CD4-positive, alpha-beta T cell treated with Interleukin-17A for 4 hours (primary cell): ENCODE measurements around the gene DOCK1.

Experiments
- DNase-seq: peaks from one replicate; pipeline ENCODE4 v3.0.0-alpha.2; 2020; ENCODE audit warnings: mixed read lengths

Gene DOCK1

GRCh38 chr10:127450644-127451043 is 545.4 kb downstream of the DOCK1 start:
- no peak for DNase-seq

DNA sequence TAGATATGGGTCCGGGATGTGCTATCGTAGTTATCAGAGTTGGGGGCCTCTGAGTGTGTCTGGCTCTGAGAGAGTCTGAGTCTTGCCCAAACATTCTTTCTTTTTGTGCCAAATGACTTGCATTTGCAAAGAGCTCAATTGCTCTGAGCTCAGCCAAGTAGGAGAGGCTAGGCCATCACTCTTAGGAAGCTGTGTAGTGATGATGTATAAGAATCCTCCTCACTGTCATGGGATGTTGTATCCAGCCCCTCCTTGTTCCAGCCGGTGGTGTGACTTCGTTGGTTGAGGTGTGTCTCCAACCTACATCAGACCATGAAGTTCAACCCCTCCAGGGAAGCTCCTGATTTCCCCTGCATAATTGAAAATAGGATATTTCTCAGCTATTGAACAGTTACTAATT is 546.4 kb downstream of the DOCK1 start:
- DNase-seq, result no peak

GRCh38 chr10:127452568-127452967 is 547.3 kb downstream of the DOCK1 start:
- no peak for DNase-seq

DNA sequence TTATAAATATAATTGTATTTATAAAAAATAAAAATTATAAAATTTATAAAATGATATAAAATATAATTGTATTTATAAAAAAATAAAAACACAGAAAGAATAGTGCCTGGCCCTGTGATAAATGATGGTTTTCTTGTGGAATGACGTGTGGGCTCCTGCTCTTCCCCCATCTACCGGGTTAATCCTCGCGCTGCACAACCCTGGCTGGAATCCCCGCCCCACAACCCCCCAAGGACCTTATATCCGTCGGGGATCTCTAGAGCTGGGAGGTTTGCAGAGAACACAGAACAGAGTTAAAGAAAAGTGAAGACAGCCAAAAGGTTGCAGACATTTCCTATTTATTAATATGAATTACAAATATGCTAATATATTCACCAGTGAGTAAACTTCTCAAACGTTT is 548.5 kb downstream of the DOCK1 start:
- no peak for DNase-seq

DNA sequence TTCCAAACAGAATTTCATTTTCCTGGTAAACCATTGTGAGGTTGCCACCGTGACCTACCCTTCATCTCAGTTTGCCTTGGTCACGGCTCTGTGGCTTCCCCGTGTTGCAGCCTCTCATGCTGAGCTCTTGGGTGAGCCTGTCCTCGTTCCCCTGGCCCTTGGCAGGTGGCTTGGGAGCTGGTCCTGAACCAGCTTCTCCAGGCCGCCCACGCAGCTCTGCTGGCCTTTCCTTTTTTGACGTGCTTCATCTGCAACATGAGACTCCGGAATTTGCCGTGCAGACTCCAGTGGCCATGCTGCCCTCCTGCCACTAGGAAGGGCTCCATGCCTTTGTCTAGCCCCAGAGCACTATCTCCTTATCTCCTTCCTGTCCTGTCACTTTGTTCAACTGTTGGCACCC is 550.9 kb downstream of the DOCK1 start:
- no peak for DNase-seq

DNA sequence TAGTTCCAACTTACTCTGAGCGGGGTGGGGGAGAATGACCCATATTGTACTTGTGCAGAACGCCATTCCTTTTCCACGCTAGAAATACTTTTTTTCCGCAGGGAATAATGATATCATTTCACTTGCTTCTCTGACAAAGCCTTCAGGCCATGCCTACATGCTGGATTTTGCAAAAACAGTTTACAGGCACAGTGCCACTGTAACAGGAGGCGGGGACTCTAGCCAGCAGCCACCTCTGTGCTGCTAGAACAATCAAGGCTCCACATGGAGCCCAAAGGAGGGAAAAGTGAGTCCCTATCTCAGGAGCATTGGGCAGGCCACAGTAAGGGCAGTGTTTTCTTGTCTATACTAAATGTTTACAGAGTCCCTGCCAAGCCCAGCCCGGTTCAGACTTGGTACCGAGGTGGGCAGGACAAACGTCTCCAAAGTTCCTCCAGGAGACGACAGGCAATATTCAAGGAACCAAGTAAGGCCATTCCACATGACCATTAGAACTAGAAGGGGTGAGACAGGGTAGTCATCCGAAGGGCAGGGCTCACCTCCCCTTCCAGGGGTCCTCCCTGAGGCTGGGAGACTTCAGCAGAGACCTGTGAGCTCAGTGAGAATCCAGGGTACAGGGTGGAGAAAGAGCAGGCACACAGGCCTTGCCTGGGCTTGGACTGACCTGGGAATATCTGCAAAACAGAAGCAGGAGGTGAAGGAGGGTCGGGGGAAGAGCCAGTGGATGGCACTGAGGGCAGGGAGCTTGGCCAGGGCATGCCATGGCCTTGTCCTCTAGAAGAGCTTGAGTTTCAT is 553.0 kb downstream of the DOCK1 start:
- DNase-seq, result no peak

- DNase-seq, result no peak
Observed at GRCh38 chr10:127458829-127459228, 553.6 kb downstream of the DOCK1 start.

DNA sequence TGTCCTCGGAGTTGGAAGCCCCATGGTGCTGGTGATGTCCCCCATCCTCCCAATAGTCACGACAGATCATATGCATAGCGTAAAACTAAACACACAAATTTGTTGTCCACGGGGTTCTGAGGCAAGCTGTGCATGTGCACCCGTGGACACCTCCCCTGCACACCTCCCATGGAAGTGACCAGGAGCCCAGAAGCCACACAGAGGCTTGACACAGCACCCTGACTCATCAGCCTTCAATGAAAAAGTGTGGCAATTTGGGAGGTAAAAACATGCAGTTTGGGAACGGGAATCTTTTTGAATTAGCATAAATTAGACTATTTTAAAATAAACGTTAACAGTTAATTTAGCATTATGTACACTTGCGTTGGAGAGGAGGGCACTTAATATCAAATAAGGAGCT is 554.7 kb downstream of the DOCK1 start:
- DNase-seq, result no peak

DNA sequence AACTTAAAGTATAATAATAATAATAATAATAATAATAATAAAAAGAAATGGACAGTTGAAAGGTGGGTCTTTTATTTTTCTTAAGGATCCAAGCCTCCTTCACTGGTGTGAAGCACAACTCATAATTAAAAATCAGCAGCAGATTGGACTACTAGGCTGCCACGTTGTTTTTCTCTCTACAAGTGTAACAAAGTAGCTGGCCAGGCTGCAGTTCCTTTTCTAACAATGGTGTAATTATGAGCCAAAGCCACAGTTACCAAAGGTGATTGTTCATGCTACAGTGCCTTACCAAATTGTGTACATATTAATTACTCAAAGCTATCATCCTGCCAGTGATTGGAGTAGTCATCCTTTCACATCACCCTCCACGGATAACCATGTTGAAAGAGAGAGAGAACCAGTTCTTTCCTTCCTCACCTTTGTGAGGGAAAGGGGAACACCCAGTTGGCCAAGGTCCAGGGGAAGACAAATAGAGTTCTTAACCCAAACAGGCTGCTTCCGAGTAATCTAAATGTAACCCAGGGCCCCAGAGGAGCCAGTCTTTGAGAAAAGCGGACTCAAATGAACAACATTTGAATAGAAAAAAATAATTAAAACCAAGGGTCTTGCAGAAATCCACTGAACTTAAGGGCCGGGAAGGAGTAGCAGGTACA is 557.5 kb downstream of the DOCK1 start:
- no peak for DNase-seq

DNA sequence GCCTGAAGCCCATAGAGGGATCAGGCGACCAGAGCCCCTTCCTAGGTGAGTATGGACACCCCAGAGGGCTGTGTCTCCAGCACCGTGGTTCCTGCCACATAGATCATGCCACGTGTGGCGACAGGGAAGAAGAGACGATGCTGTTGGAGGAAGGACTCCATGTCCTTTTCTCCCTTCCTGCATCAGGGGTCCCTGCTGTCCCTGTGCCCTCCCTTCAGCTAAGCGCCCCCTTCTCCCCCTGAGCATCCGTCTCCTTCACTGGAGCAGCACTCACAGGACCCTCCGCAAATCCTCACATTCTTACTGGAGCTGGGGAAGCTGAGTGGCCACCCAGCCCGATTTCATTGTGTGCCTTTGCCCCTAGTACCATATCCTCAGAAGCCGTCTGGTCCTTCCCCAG is 558.3 kb downstream of the DOCK1 start:
- no peak for DNase-seq

DNA sequence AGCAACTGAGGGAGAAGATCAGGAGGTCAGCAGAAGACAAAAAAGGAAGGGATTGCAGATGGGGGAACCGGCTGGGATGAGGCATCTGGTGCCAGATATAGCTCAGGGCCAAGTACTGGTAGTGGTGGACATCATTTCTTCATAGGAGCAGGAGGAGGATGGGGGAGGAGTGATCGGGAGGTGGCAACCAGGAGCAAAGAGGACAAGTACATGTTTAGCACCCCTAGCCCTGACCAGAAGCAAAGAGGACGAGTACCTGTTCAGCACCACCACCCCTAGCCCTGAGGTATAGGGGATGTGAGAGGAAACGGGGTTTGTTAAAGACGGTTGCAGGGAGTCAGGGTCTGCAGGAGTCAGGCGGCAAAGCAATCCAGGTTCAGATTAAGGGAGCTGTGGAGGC is 559.3 kb downstream of the DOCK1 start:
- DNase-seq, result no peak

DNA sequence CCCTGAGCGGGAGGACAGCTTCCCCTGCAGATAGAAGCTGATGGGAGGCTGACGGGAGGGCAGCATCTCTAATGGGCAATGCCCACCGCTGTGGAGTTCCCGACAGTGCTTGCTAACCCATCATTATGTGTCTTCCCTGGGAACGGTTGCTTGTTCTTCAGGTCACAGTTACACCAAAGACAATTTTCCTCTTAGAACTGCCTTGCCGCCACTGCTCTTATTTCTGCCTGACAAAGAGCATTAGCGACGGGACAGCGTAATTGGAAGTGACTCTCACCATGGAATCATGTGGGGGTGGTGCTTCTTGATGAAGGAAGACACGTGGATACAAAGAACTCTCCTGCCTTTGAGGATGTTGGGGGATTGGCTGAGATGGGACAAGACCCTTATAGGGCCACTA is 562.6 kb downstream of the DOCK1 start:
- no peak for DNase-seq

- DNase-seq, result no peak
Observed at GRCh38 chr10:127468632-127469031, 563.4 kb downstream of the DOCK1 start.

- no peak for DNase-seq
Observed at GRCh38 chr10:127470911-127471310, 565.7 kb downstream of the DOCK1 start.

DNA sequence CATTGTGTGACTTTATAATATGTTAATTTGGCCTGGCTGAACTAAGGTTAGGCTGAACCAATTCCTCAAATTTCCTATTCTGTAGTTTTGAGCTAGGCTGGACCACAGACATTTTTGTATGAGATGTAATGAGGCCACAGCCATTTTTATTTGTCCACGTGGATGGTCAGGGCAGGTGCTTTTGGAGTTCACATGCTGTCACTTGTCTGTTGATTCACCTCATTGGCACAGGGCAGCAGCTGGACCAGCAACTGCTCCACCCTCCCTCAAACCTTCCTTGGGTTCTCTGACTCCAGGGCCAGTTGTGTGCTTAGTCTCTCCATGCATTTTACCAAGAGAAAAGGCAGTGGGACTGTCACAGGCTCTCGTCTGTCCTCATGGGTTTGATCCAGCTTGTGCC is 567.7 kb downstream of the DOCK1 start:
- DNase-seq, result no peak

DNA sequence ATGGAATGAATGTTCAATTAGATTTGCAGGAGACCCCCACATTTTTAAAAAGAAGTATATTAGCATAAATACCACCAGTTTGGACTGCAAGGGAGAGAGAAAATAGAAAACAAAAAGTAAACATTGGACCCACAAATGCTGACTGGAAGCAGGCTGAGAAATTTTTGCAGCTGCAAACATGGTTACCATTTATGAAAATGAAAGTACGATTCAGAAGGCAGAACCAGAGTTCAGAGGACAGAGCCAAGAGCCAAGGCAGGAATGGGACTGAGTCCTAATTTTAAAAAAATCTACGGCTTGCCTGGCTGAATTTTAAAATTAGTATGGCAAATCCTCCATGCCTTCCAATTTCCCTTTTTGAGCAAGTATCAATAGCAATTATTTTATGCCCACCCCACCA is 569.3 kb downstream of the DOCK1 start:
- DNase-seq, result no peak

DNA sequence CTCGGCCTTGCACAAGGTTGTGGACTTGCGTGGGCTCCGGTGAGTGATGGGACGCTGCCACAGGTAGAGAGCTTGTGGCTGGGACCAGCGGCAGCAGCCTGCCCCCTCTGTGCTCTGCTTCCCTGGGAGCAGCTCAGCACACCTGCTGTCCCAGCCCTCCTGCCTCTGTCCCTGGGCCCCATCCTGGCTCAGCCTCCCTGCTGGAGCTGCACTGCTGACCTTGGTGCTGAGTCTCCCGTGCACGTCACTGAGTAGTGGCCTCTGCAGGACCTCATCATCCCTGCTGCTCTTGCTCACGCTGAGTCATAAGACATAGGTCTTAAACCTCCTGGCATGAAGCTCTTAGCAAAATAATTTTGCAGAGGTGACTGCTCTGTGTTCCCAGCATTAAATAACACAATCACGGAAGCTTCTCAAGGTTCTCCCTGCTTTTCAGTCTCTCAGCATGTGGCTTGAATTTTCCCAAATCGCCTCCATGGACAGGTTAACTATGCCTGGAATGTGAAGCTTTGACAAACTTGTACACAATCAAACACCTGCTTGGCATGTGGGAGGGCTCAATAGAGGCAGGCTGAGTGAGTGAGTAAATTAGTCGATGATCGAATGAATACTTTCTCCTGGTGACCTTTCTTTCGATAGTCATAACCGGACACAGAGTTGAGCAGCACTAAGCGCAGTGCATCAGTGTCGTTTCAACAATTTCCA is 580.1 kb downstream of the DOCK1 start:
- DNase-seq, result no peak

- no peak for DNase-seq
Observed at GRCh38 chr10:127486355-127486754, 581.1 kb downstream of the DOCK1 start.

GRCh38 chr10:127492607-127493250 is 587.5 kb downstream of the DOCK1 start:
- DNase-seq, result no peak

DNA sequence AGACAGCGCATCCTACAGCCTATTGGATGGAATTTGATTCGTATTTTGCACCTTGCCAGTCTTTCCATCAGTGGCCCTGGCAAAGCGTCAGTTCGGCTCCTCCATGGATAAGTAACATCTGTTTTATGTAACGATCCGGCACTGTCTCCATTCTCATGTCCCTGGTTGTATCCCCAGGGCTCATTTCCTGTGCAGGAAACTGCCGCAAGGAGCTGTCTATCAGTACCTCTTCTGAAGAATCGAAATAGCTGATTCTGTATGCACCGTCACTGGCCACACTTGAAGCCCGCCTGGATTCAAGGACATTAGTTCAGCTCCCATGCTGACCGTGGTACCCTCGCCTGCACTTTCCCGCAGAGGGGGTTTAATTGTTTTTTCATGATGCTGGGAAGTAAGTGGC is 590.8 kb downstream of the DOCK1 start:
- no peak for DNase-seq

DNA sequence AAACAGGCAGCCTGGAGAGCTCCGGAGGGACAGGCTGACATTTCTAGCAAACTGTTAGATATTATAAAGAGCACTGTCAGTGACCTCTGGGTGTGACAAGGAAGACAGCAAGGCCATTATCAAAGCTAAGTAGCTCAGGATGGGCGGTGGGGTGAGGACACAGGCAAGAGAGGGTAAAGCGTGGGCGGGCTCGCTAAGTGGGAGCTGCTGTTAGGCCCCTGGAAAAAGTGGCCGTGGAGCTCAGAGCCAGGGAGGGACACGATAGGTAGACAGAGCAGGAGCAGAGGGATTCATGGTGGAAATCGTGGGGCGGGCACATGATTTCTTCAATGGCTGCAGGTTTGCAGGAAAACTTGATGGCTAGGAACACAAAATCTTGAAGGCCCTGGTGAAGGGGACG is 592.5 kb downstream of the DOCK1 start:
- DNase-seq, result no peak

DNA sequence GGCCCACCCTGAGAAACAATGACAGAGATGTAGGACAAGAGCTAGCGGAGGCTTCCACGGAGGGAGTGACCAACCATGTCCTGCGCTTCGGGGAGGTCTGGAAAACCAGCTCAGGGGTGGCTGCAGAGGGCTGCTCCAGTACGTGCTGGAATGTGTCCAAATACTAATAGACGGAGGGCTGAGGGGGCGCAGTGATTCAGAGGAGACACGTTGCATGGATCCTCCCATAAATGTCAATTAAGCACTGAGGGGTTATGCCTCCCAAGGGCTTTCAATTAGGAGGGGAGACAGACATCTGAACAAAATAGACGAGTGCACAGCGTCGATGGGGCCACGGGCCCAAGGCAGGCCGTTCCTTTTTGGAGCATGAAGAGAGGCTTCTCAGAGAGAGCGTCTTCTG is 592.9 kb downstream of the DOCK1 start:
- no peak for DNase-seq

- no peak for DNase-seq
Observed at GRCh38 chr10:127500127-127500526, 594.9 kb downstream of the DOCK1 start.
